Fibroblast of gingiva (primary cell): ENCODE measurements around the gene ALDH8A1.

Experiments
- DNase-seq: peaks from one replicate; pipeline ENCODE4 v3.0.0-alpha.2; 2011; ENCODE audit warnings: low read depth

Gene ALDH8A1

GRCh38 chr6:134949927-134950326 lies at the start of gene ALDH8A1:
ALDH8A1 (minus strand) TSS chr6:134950101; CDS start chr6:134950053, 48 bp downstream.
- DNase-seq: no peak

GRCh38 chr6:134999107-134999506 lies 49.2 kb upstream of the ALDH8A1 start:
- DNase-seq: no peak

- DNase-seq: no peak
Observed at GRCh38 chr6:134997133-134997995, 47.5 kb upstream of the ALDH8A1 start.

- no peak for DNase-seq
Observed at GRCh38 chr6:134995536-134995935, 45.6 kb upstream of the ALDH8A1 start.

GRCh38 chr6:134994431-134994830 lies 44.5 kb upstream of the ALDH8A1 start:
- no peak for DNase-seq

- no peak for DNase-seq
Observed at GRCh38 chr6:134992155-134992554, 42.3 kb upstream of the ALDH8A1 start.

GRCh38 chr6:134990262-134990661 lies 40.4 kb upstream of the ALDH8A1 start:
- no peak for DNase-seq

- peak; percentile 13 for DNase-seq
Observed at GRCh38 chr6:134984821-134985220, 34.9 kb upstream of the ALDH8A1 start.

GRCh38 chr6:134983823-134984222 lies 33.9 kb upstream of the ALDH8A1 start:
- DNase-seq: no peak

GRCh38 chr6:134982161-134982560 lies 32.3 kb upstream of the ALDH8A1 start:
- no peak for DNase-seq

GRCh38 chr6:134980846-134981245 lies 30.9 kb upstream of the ALDH8A1 start:
- DNase-seq: no peak

GRCh38 chr6:134979142-134979541 lies 29.2 kb upstream of the ALDH8A1 start:
- DNase-seq: no peak

GRCh38 chr6:134974370-134974769 lies 24.5 kb upstream of the ALDH8A1 start:
- DNase-seq: no peak

- no peak for DNase-seq
Observed at GRCh38 chr6:134967711-134968110, 17.8 kb upstream of the ALDH8A1 start.

GRCh38 chr6:134964451-134965203 lies 14.7 kb upstream of the ALDH8A1 start:
- no peak for DNase-seq

- DNase-seq: no peak
Observed at GRCh38 chr6:134962421-134962820, 12.5 kb upstream of the ALDH8A1 start.

- DNase-seq: no peak
Observed at GRCh38 chr6:134961366-134961765, 11.5 kb upstream of the ALDH8A1 start.

- no peak for DNase-seq
Observed at GRCh38 chr6:134959603-134960002, 9.7 kb upstream of the ALDH8A1 start.

GRCh38 chr6:134956676-134957075 lies 6.8 kb upstream of the ALDH8A1 start:
- peak; percentile 21 for DNase-seq

- no peak for DNase-seq
Observed at GRCh38 chr6:134956032-134956431, 6.1 kb upstream of the ALDH8A1 start.

- no peak for DNase-seq
Observed at GRCh38 chr6:134954272-134955000, 4.5 kb upstream of the ALDH8A1 start.

GRCh38 chr6:134951494-134952263 lies 1.8 kb upstream of the ALDH8A1 start:
- no peak for DNase-seq
